ENCODE results near the gene RALY.

The RALY gene

GRCh38 chr20:33947709-33948295 is 45.9 kb upstream of the RALY start:
- Histone ChIP-seq H3K27me3 (ENCODE audit: control insufficient read depth, low read length) (peaks cover 3% of the 10 kb centered on the region), H4K20me1 (ENCODE audit: control insufficient read depth, insufficient read depth, low read depth, low read length) (no peaks in the 10 kb centered on the region), H3K4me2 (ENCODE audit: low read length) (no peak overlapping the region), H3K9me2 (replicated peaks; ENCODE audit: control insufficient read depth, low read length) (no peaks in the 10 kb centered on the region), H3K4me3 (ENCODE audit: low read length) (no peak overlapping the region), H3K27ac (ENCODE audit: low read depth, low read length) (no peak overlapping the region), H3F3A (ENCODE audit: control insufficient read depth, insufficient read depth) (no peaks in the 10 kb centered on the region), H3K79me2 (ENCODE audit: control insufficient read depth, low read length) (no peaks in the 10 kb centered on the region), H3K36me3 (ENCODE audit: control insufficient read depth, low read length) (no peaks in the 10 kb centered on the region), H3K9me3 (ENCODE audit: control insufficient read depth, insufficient read depth, low read length) (peaks cover 23% of the 10 kb centered on the region), H3K4me1 (ENCODE audit: control insufficient read depth, low read length) (no peaks in the 10 kb centered on the region)
- TF ChIP-seq CTCF (IDR thresholded peaks at IDR 0.05; ENCODE audit: low read depth, low read length, poor library complexity, severe bottlenecking) = peak; percentile 99
- no peak for TF ChIP-seq EZH2phosphoT487 (IDR thresholded peaks at IDR 0.05; ENCODE audit: borderline replicate concordance, low read length)

- peaks cover 23% of the 10 kb centered on the region for H3K9me3 ChIP-seq (ENCODE audit: control insufficient read depth, insufficient read depth, low read length)
- no peaks in the 10 kb centered on the region for H3K9me2 ChIP-seq (replicated peaks; ENCODE audit: control insufficient read depth, low read length)
- H3K4me2 ChIP-seq (ENCODE audit: low read length) = no peak overlapping the region
- no peaks in the 10 kb centered on the region for H3F3A ChIP-seq (ENCODE audit: control insufficient read depth, insufficient read depth)
- H3K27me3 ChIP-seq (ENCODE audit: control insufficient read depth, low read length) = peaks cover 6% of the 10 kb centered on the region
- H3K27ac ChIP-seq (ENCODE audit: low read depth, low read length) = no peak overlapping the region
- H3K4me3 ChIP-seq (ENCODE audit: low read length) = no peak overlapping the region
- no peaks in the 10 kb centered on the region for H3K79me2 ChIP-seq (ENCODE audit: control insufficient read depth, low read length)
- H3K4me1 ChIP-seq (ENCODE audit: control insufficient read depth, low read length) = no peaks in the 10 kb centered on the region
- TF ChIP-seq EZH2phosphoT487 (IDR thresholded peaks at IDR 0.05; ENCODE audit: borderline replicate concordance, low read length) (no peak), CTCF (IDR thresholded peaks at IDR 0.05; ENCODE audit: low read depth, low read length, poor library complexity, severe bottlenecking) (no peak)
- no peaks in the 10 kb centered on the region for H4K20me1 ChIP-seq (ENCODE audit: control insufficient read depth, insufficient read depth, low read depth, low read length)
- H3K36me3 ChIP-seq (ENCODE audit: control insufficient read depth, low read length) = no peaks in the 10 kb centered on the region
Measured at GRCh38 chr20:33948480-33948879, 45.2 kb upstream of the RALY start.

- no peaks in the 10 kb centered on the region for H3K9me2 ChIP-seq (replicated peaks; ENCODE audit: control insufficient read depth, low read length)
- no peak overlapping the region for H3K4me2 ChIP-seq (ENCODE audit: low read length)
- H3K4me3 ChIP-seq (ENCODE audit: low read length) = no peak overlapping the region
- H3K27ac ChIP-seq (ENCODE audit: low read depth, low read length) = no peak overlapping the region
- H3K4me1 ChIP-seq (ENCODE audit: control insufficient read depth, low read length) = no peaks in the 10 kb centered on the region
- TF ChIP-seq CTCF (IDR thresholded peaks at IDR 0.05; ENCODE audit: low read depth, low read length, poor library complexity, severe bottlenecking) (no peak), EZH2phosphoT487 (IDR thresholded peaks at IDR 0.05; ENCODE audit: borderline replicate concordance, low read length) (no peak)
- H3K27me3 ChIP-seq (ENCODE audit: control insufficient read depth, low read length) = peaks cover 15% of the 10 kb centered on the region
- H3F3A ChIP-seq (ENCODE audit: control insufficient read depth, insufficient read depth) = no peaks in the 10 kb centered on the region
- H3K79me2 ChIP-seq (ENCODE audit: control insufficient read depth, low read length) = no peaks in the 10 kb centered on the region
- no peaks in the 10 kb centered on the region for H4K20me1 ChIP-seq (ENCODE audit: control insufficient read depth, insufficient read depth, low read depth, low read length)
- H3K36me3 ChIP-seq (ENCODE audit: control insufficient read depth, low read length) = no peaks in the 10 kb centered on the region
- H3K9me3 ChIP-seq (ENCODE audit: control insufficient read depth, insufficient read depth, low read length) = peaks cover 17% of the 10 kb centered on the region
Measured at GRCh38 chr20:33951171-33951570, 42.5 kb upstream of the RALY start.

Data from DOHH2 (cell line).